K562 (cell line): ENCODE results near the gene RBBP8. TPM values are rescaled to one million over a fixed set of nuclear protein-coding genes. Genes with fewer than 3 reads are reported as not detected.

ENCODE experiments used
- ATAC-seq: fragments of 200-7000 bp; cut with Tn5 transposase; 3 replicates; pipeline ENCODE4 v1.9.1; 2020; ENCODE audit warnings: moderate library complexity
- BruUV-seq: library from RNA; stranded (reverse); fragments of 400-500 nt; replicated peaks from 2 replicates; lab custom pipeline; 2021; lab: Mats Ljungman, UMichigan
- CTCF ChIA-PET: fragments of 300-600 bp; formaldehyde crosslinking; extraction: SDS; loops from one replicate; lab custom pipeline; 2021; ENCODE audit warnings: low intra/inter-chr PET ratio; lab: Yijun Ruan, JAX
- POLR2A ChIA-PET: fragments of 300-600, 350-650 bp; sonication (Branson Sonifier 250); formaldehyde crosslinking; extraction: SDS; loops from one replicate; lab custom pipeline; 2021; ENCODE audit warnings: antibody characterized with exemption, inconsistent platforms; lab: Yijun Ruan, JAX
- DNase-seq, 4 experiments: peaks; one replicate each; pipeline versions ENCODE4 v3.0.0 to v3.0.0-alpha.2; 2011 to 2018; ENCODE audit warnings: low spot score in 3 of 4, mixed read lengths in 3 of 4; ENCODE audit errors: extremely low read depth in 1 of 4
- FAIRE-seq: peaks from 2 replicates; lab custom pipeline; 2011; peaks lifted over from hg19 to GRCh38; lab: Jason Lieb, UNC
- H2AFZ ChIP-seq: 2 replicates; pipeline ENCODE4 v1.6.0; 2011; ENCODE audit warnings: low read depth, low read length, control low read depth, inconsistent platforms
- H3K27ac ChIP-seq: fragments of 200-600 bp; 3 replicates; pipeline ENCODE4 v1.8.0; 2011; ENCODE audit warnings: low read depth, mild to moderate bottlenecking, control low read depth, inconsistent platforms, low read length, moderate library complexity, mixed read lengths; ENCODE audit errors: extremely low read depth
- H3K27me3 ChIP-seq, 2 experiments: fragments of 300-600 bp in 1 of 2; 2 replicates in 1 of 2; 3 replicates in 1 of 2; pipeline versions ENCODE4 v1.6.0 to v1.8.0; 2011; ENCODE audit warnings: inconsistent platforms in 2 of 2, low read length in 2 of 2, mild to moderate bottlenecking in 1 of 2, mixed read lengths in 1 of 2, moderate library complexity in 1 of 2; ENCODE audit not compliant: control insufficient read depth in 2 of 2, insufficient read depth in 2 of 2
- H3K36me3 ChIP-seq: fragments of 300-600 bp; 3 replicates; pipeline ENCODE4 v1.8.0; 2011; ENCODE audit warnings: mild to moderate bottlenecking, low read length, inconsistent platforms; ENCODE audit not compliant: control insufficient read depth, insufficient read depth
- H3K4me1 ChIP-seq, 2 experiments: fragments of 200-600 bp in 1 of 2; replicated peaks in 1 of 2; 2 replicates in 1 of 2; 3 replicates in 1 of 2; pipeline versions ENCODE4 v1.5.1 to v1.8.0; 2011; ENCODE audit warnings: inconsistent platforms in 2 of 2, low read length in 2 of 2, mild to moderate bottlenecking in 1 of 2, mixed read lengths in 1 of 2, moderate library complexity in 1 of 2; ENCODE audit not compliant: control insufficient read depth in 2 of 2, insufficient read depth in 2 of 2
- H3K4me2 ChIP-seq: 2 replicates; pipeline ENCODE4 v1.6.1; 2011; ENCODE audit warnings: low read length, control low read depth, inconsistent platforms, mixed read lengths; ENCODE audit not compliant: insufficient read depth
- H3K4me3 ChIP-seq: fragments of 200-600 bp; sonication (generic), shearing (Covaris generic); 2 replicates; pipeline ENCODE4 v1.5.1; 2016; ENCODE audit warnings: control low read depth, inconsistent platforms
- H3K79me2 ChIP-seq: fragments of 200-600 bp; 3 replicates; pipeline ENCODE4 v1.8.0; 2011; ENCODE audit warnings: low read length, inconsistent platforms; ENCODE audit not compliant: control insufficient read depth, insufficient read depth
- H3K9ac ChIP-seq, 2 experiments: 2 replicates each; pipeline versions ENCODE4 v1.6.0 to v1.6.1; 2011; ENCODE audit warnings: low read depth in 2 of 2, low read length in 2 of 2, control low read depth in 1 of 2, inconsistent platforms in 1 of 2, mild to moderate bottlenecking in 1 of 2, mixed read lengths in 1 of 2; ENCODE audit not compliant: insufficient read depth in 1 of 2
- H3K9me1 ChIP-seq: one replicate; pipeline ENCODE4 v1.6.0; 2011; ENCODE audit warnings: inconsistent platforms, mild to moderate bottlenecking, low read length, moderate library complexity; ENCODE audit not compliant: control insufficient read depth, insufficient read depth
- H3K9me3 ChIP-seq: replicated peaks from 2 replicates; pipeline ENCODE4 v1.5.1; 2011; ENCODE audit warnings: low read depth, low read length, inconsistent platforms; ENCODE audit not compliant: control insufficient read depth, insufficient read depth
- H4K20me1 ChIP-seq: replicated peaks from 2 replicates; pipeline ENCODE4 v1.6.1; 2011; ENCODE audit warnings: low read length, inconsistent platforms, mixed read lengths; ENCODE audit not compliant: control insufficient read depth, insufficient read depth
- ADNP ChIP-seq: fragments of 200-800 bp; sonication (Bioruptor generic); IDR thresholded peaks from 2 replicates; pipeline ENCODE4 v1.6.1; 2016; ENCODE audit warnings: missing genetic modification characterization, missing compliant biosample characterization
- IRF1 ChIP-seq: sonication (generic); formaldehyde crosslinking; IDR thresholded peaks from 2 replicates; pipeline ENCODE4 v1.8.0; 2022; ENCODE audit warnings: missing genetic modification reagents, mild to moderate bottlenecking, borderline replicate concordance
- KLF13 ChIP-seq: fragments of 450-650 bp; IDR thresholded peaks from 2 replicates; pipeline ENCODE4 v1.6.1; 2016; ENCODE audit warnings: missing genetic modification characterization, low read depth, mild to moderate bottlenecking, missing compliant biosample characterization, moderate library complexity, borderline replicate concordance
- MTF1 ChIP-seq: fragments of 250-450 bp; sonication (Bioruptor Pico); IDR thresholded peaks from 2 replicates; pipeline ENCODE4 v1.9.0; 2021; ENCODE audit warnings: moderate library complexity, mild to moderate bottlenecking, inconsistent platforms, borderline replicate concordance
- ZKSCAN1 ChIP-seq: fragments of 150-350 bp; IDR thresholded peaks from 2 replicates; pipeline ENCODE4 v1.6.1; 2016; ENCODE audit warnings: low read depth, low read length
- ZNF24 ChIP-seq: fragments of 450-650 bp; IDR thresholded peaks from 2 replicates; pipeline ENCODE4 v1.6.1; 2016
- ZNF280A ChIP-seq: fragments of 450-650 bp; IDR thresholded peaks from 2 replicates; pipeline ENCODE4 v1.6.1; 2018; ENCODE audit warnings: mild to moderate bottlenecking, low read depth; ENCODE audit not compliant: partially characterized antibody
- WGBS: fragments of 100-300 bp; shearing (Covaris generic); methylation state at CpG from one replicate; pipeline ENCODE4 v1.1.6; 2016; ENCODE audit warnings: low coverage, mixed read lengths; ENCODE audit not compliant: insufficient coverage; ENCODE audit errors: missing lambda C conversion rate; 5-methylcytosine and 5-hydroxymethylcytosine counted together
- in situ Hi-C: fragments of 300-500 bp; cut with MboI; formaldehyde crosslinking; loops from 4 replicates; pipeline ENCODE4 v1.15.0; 2018; ENCODE audit warnings: inconsistent platforms, mixed read lengths
- intact Hi-C: fragments of 100-400 bp; cut with micrococcal nuclease; formaldehyde crosslinking; loops from 2 replicates; pipeline ENCODE4 v1.14.2; 2022
- polyA plus RNA-seq, 8 experiments: library from polyadenylated mRNA; depleted of rRNA in 4 of 8; stranded (reverse) in 5 of 8; unstranded in 3 of 8; fragments of >200 nt; fragmentation: Nextera tagmentation in 2 of 8; fragmentation: Illumina TruSeq in 1 of 8; extraction: Ambion mirVana in 2 of 8; extraction: Trizol in 1 of 8; gene quantifications; 2 replicates each; pipeline versions ENCODE4 v1.2.1 to v1.2.3, GENCODE V29; 2011 to 2014; ENCODE audit warnings: inconsistent platforms in 1 of 8, missing spikeins in 1 of 8
- total RNA-seq, 7 experiments: library from RNA; depleted of rRNA in 6 of 7; stranded (reverse); fragments of >200 nt in 6 of 7; fragmentation: Illumina TruSeq in 2 of 7; extraction: Trizol in 2 of 7; gene quantifications; 2 replicates each; pipeline versions ENCODE4 v1.2.1 to v1.2.3, GENCODE V29; 2011 to 2021; ENCODE audit warnings: low replicate concordance in 1 of 7

RBBP8 gene
- total and polyA plus RNA-seq, 9 of the 15 experiments (the other 6 are each of a cell fraction or from before 2014, with no cell fraction given), result 28.4 to 63.1 (median 48.9) TPM

- ChIA-PET POLR2A (interaction anchor here (0.6 kb wide), 2 partner anchors 178 to 402 kb away, joined by 3 read pairs; no protein-coding TSS in a partner anchor), CTCF (no interaction called here)
- in situ Hi-C loops, result no loop called here
- H3K27me3 ChIP-seq, result no peaks in the 10 kb centered on the region
- ATAC-seq, result no peak
- H3K9me3 ChIP-seq, result no peaks in the 10 kb centered on the region
- H3K79me2 ChIP-seq, result no peaks in the 10 kb centered on the region
- 69% methylated on average over 3 of the region's 3 CpGs for WGBS
- no peak overlapping the region for H3K9ac ChIP-seq
- H3K36me3 ChIP-seq, result peaks cover 69% of the 10 kb centered on the region
- no peak for FAIRE-seq
- H2AFZ ChIP-seq, result no peak overlapping the region
- no TSS peak for BruUV-seq
- H3K4me2 ChIP-seq, result no peak overlapping the region
- H3K9me1 ChIP-seq, result no peaks in the 10 kb centered on the region
- no peak overlapping the region for H3K27ac ChIP-seq
- H3K4me3 ChIP-seq, result no peak overlapping the region
- no peaks in the 10 kb centered on the region for H4K20me1 ChIP-seq
- intact Hi-C loops, result no loop called here
- H3K4me1 ChIP-seq, result no peaks in the 10 kb centered on the region
- no peak for DNase-seq
- TF ChIP-seq ZNF24, result no peak
- no peak for TF ChIP-seq ZKSCAN1
Measured at GRCh38 chr18:23003289-23003688, 70.2 kb downstream of the RBBP8 start.

- Histone ChIP-seq H3K27me3 (no peaks in the 10 kb centered on the region), H3K9me1 (no peaks in the 10 kb centered on the region), H3K9ac (no peak overlapping the region), H2AFZ (no peak overlapping the region), H3K4me2 (no peak overlapping the region), H3K79me2 (no peaks in the 10 kb centered on the region), H3K9me3 (no peaks in the 10 kb centered on the region), H4K20me1 (no peaks in the 10 kb centered on the region), H3K27ac (no peak overlapping the region), H3K36me3 (peaks cover 22% of the 10 kb centered on the region; the same call in 1 of the 3 replicates), H3K4me3 (no peak overlapping the region), H3K4me1 (no peaks in the 10 kb centered on the region)
- CTCF ChIA-PET, result no interaction called here
- DNase-seq, result no peak
- intact Hi-C loops, result no loop called here
- POLR2A ChIA-PET, result interaction anchor here (1.4 kb wide), 2 partner anchors 10 to 19 kb away, joined by 3 to 4 read pairs; no protein-coding TSS in a partner anchor
- in situ Hi-C loops, result no loop called here
- WGBS, result 93% methylated on average over 1 of the region's 1 CpG
- no peak for FAIRE-seq
- no TSS peak for BruUV-seq
- no peak for ATAC-seq
- TF ChIP-seq MTF1 (CRISPR knock-in tag) (no peak), ADNP (tag) (no peak), ZNF24 (no peak), KLF13 (tag) (no peak), IRF1 (CRISPR knock-in tag) (no peak), ZNF280A (no peak)
Measured at GRCh38 chr18:23012249-23012648, 79.1 kb downstream of the RBBP8 start.
